H1 (cell line): Measurements from ENCODE around the gene ISG20L2. TPM values are rescaled to one million over a fixed set of nuclear protein-coding genes. Genes with fewer than 3 reads are reported as not detected.

Source experiments
- CTCF ChIA-PET: fragments of 300-600 bp; sonication (Branson Sonifier 250); formaldehyde crosslinking; loops from one replicate; lab custom pipeline; 2021; ENCODE audit not compliant: partially characterized antibody; lab: Charles Lee
- POLR2A ChIA-PET: fragments of 300-600 bp; sonication (Branson Sonifier 250); formaldehyde crosslinking; loops from one replicate; lab custom pipeline; 2021; ENCODE audit warnings: inconsistent platforms; ENCODE audit not compliant: partially characterized antibody; lab: Charles Lee
- DNase-seq, 2 experiments: peaks; one replicate each; pipeline versions ENCODE4 v3.0.0 to v3.0.0-alpha.2; 2010 to 2022; ENCODE audit warnings: low spot score in 2 of 2, low read depth in 1 of 2, mixed read lengths in 1 of 2
- FAIRE-seq: peaks from 2 replicates; lab custom pipeline; 2011; peaks lifted over from hg19 to GRCh38; lab: Jason Lieb, UNC
- H2AFZ ChIP-seq: 2 replicates; pipeline ENCODE4 v1.8.1; 2012; ENCODE audit warnings: low read length, inconsistent platforms
- H2AK5ac ChIP-seq: 2 replicates; pipeline ENCODE4 v1.6.1; 2013; ENCODE audit warnings: low read depth, low read length
- H2BK120ac ChIP-seq: replicated peaks from 2 replicates; pipeline ENCODE3; 2013; ENCODE audit warnings: low read depth, low read length, inconsistent platforms
- H2BK12ac ChIP-seq: 2 replicates; pipeline ENCODE4 v1.6.1; 2013; ENCODE audit warnings: low read depth, low read length
- H2BK15ac ChIP-seq: 2 replicates; pipeline ENCODE4 v1.6.1; 2013; ENCODE audit warnings: low read length
- H2BK20ac ChIP-seq: 2 replicates; pipeline ENCODE4 v1.6.1; 2013; ENCODE audit warnings: low read length
- H2BK5ac ChIP-seq: 2 replicates; pipeline ENCODE4 v1.6.1; 2013; ENCODE audit warnings: low read depth, low read length
- H3K14ac ChIP-seq: 2 replicates; pipeline ENCODE4 v1.6.1; 2013; ENCODE audit warnings: inconsistent platforms; ENCODE audit not compliant: insufficient read length
- H3K18ac ChIP-seq: 2 replicates; pipeline ENCODE4 v1.6.1; 2013; ENCODE audit warnings: low read length; ENCODE audit errors: extremely low read depth
- H3K23ac ChIP-seq: 2 replicates; pipeline ENCODE4 v1.6.1; 2013; ENCODE audit warnings: inconsistent platforms; ENCODE audit not compliant: insufficient read length
- H3K23me2 ChIP-seq: 2 replicates; pipeline ENCODE4 v1.6.1; 2013; ENCODE audit warnings: low read depth, low read length
- H3K27ac ChIP-seq: 2 replicates; pipeline ENCODE4 v1.6.1; 2011; ENCODE audit warnings: low read depth, low read length, inconsistent platforms
- H3K27me3 ChIP-seq, 4 experiments: replicated peaks in 1 of 4; 1 replicate in 1 of 4; 2 replicates in 3 of 4; pipeline versions ENCODE4 v1.6.1 to v1.8.1; 2011 to 2013; ENCODE audit warnings: low read length in 3 of 4, mild to moderate bottlenecking in 3 of 4, inconsistent platforms in 2 of 4, mixed read lengths in 2 of 4, moderate library complexity in 1 of 4; ENCODE audit not compliant: control insufficient read depth in 3 of 4, insufficient read depth in 3 of 4; ENCODE audit errors: extremely low read depth in 1 of 4
- H3K36me3 ChIP-seq, 4 experiments: 2 replicates each; pipeline versions ENCODE4 v1.6.1 to v1.8.1; 2011 to 2013; ENCODE audit warnings: mild to moderate bottlenecking in 4 of 4, low read length in 3 of 4, moderate library complexity in 2 of 4, control low read depth in 1 of 4, inconsistent platforms in 1 of 4; ENCODE audit not compliant: insufficient read depth in 4 of 4, control insufficient read depth in 2 of 4
- H3K4ac ChIP-seq: replicated peaks from 2 replicates; pipeline ENCODE3; 2013; ENCODE audit warnings: low read length, low read depth, mixed read lengths, inconsistent platforms; ENCODE audit not compliant: insufficient read length
- H3K4me1 ChIP-seq, 4 experiments: replicated peaks in 1 of 4; 1 replicate in 1 of 4; 2 replicates in 3 of 4; pipeline versions ENCODE4 v1.6.1 to v1.8.1; 2011 to 2013; ENCODE audit warnings: low read length in 3 of 4, inconsistent platforms in 2 of 4, mixed read lengths in 1 of 4; ENCODE audit not compliant: insufficient read depth in 4 of 4, control insufficient read depth in 3 of 4
- H3K4me2 ChIP-seq, 2 experiments: 2 replicates each; pipeline versions ENCODE4 v1.6.1 to v1.8.1; 2011 to 2013; ENCODE audit warnings: low read depth in 2 of 2, low read length in 2 of 2, control low read depth in 1 of 2, inconsistent platforms in 1 of 2, mild to moderate bottlenecking in 1 of 2; ENCODE audit not compliant: insufficient read depth in 1 of 2
- H3K4me3 ChIP-seq, 4 experiments: fragments of 200-600, 300-600 bp in 1 of 4; sonication (generic), shearing (Covaris generic), sonication (Bioruptor Twin) in 1 of 4; 2 replicates each; pipeline versions ENCODE4 v1.5.1 to v1.8.1; 2011 to 2016; ENCODE audit warnings: low read length in 4 of 4, low read depth in 3 of 4, control low read depth in 2 of 4, inconsistent platforms in 2 of 4, mild to moderate bottlenecking in 2 of 4, mixed read lengths in 1 of 4, moderate library complexity in 1 of 4; ENCODE audit not compliant: insufficient read depth in 2 of 4; ENCODE audit errors: extremely low read depth in 1 of 4
- H3K56ac ChIP-seq: replicated peaks from 2 replicates; pipeline ENCODE3; 2013; ENCODE audit warnings: low read depth, mild to moderate bottlenecking, mixed read lengths, low read length, inconsistent platforms; ENCODE audit not compliant: insufficient read length
- H3K79me1 ChIP-seq: 2 replicates; pipeline ENCODE4 v1.6.1; 2013; ENCODE audit warnings: low read depth, low read length, control low read depth
- H3K79me2 ChIP-seq, 2 experiments: 2 replicates each; pipeline versions ENCODE4 v1.6.1 to v1.8.1; 2012 to 2013; ENCODE audit warnings: low read length in 2 of 2, mild to moderate bottlenecking in 2 of 2, inconsistent platforms in 1 of 2; ENCODE audit not compliant: insufficient read depth in 2 of 2, control insufficient read depth in 1 of 2
- H3K9ac ChIP-seq, 4 experiments: replicated peaks in 1 of 4; 1 replicate in 1 of 4; 2 replicates in 3 of 4; pipeline versions ENCODE4 v1.6.1 to v1.8.1; 2011 to 2013; ENCODE audit warnings: low read depth in 3 of 4, low read length in 3 of 4, control low read depth in 2 of 4, mild to moderate bottlenecking in 2 of 4, moderate library complexity in 2 of 4, inconsistent platforms in 1 of 4; ENCODE audit errors: extremely low read depth in 1 of 4
- H3K9me3 ChIP-seq, 2 experiments: 2 replicates each; pipeline versions ENCODE4 v1.6.1 to v1.8.1; 2012 to 2013; ENCODE audit warnings: mild to moderate bottlenecking in 2 of 2, moderate library complexity in 2 of 2, control low read depth in 1 of 2, inconsistent platforms in 1 of 2, low read depth in 1 of 2, low read length in 1 of 2, mixed read lengths in 1 of 2; ENCODE audit not compliant: insufficient read depth in 2 of 2
- H4K20me1 ChIP-seq, 2 experiments: replicated peaks in 1 of 2; 2 replicates each; pipeline versions ENCODE3 to v1.8.1; 2011 to 2013; ENCODE audit warnings: inconsistent platforms in 2 of 2, low read length in 2 of 2, mild to moderate bottlenecking in 1 of 2; ENCODE audit not compliant: insufficient read depth in 2 of 2, control insufficient read depth in 1 of 2
- H4K5ac ChIP-seq: 2 replicates; pipeline ENCODE4 v1.6.1; 2013; ENCODE audit warnings: low read length, low read depth, mixed read lengths, inconsistent platforms; ENCODE audit not compliant: insufficient read length
- H4K8ac ChIP-seq: 2 replicates; pipeline ENCODE4 v1.8.0; 2013; ENCODE audit warnings: mild to moderate bottlenecking, moderate library complexity, low read length, inconsistent platforms; ENCODE audit not compliant: insufficient read depth; ENCODE audit errors: extremely low read depth
- H4K91ac ChIP-seq: replicated peaks from 2 replicates; pipeline ENCODE3; 2013; ENCODE audit warnings: low read length, mixed read lengths, inconsistent platforms; ENCODE audit not compliant: insufficient read length
- BCL11A ChIP-seq, 2 experiments: IDR thresholded peaks; one replicate each; pipeline ENCODE4 v1.6.1; 2011; ENCODE audit warnings: low read depth in 2 of 2, low read length in 2 of 2, mild to moderate bottlenecking in 2 of 2
- BRCA1 ChIP-seq: IDR thresholded peaks from 2 replicates; pipeline ENCODE4 v1.6.1; 2012; ENCODE audit warnings: low read depth, low read length, improper control_type of control experiment
- CTCF ChIP-seq, 3 experiments: IDR thresholded peaks; 1 replicate in 2 of 3; 2 replicates in 1 of 3; pipeline versions ENCODE4 v1.5.1 to v1.6.1; 2011; ENCODE audit warnings: low read length in 3 of 3, mild to moderate bottlenecking in 3 of 3, inconsistent platforms in 2 of 3, low read depth in 1 of 3, moderate library complexity in 1 of 3; ENCODE audit not compliant: insufficient read depth in 1 of 3; ENCODE audit errors: control extremely low read depth in 1 of 3
- E2F6 ChIP-seq: IDR thresholded peaks from 2 replicates; pipeline ENCODE4 v1.6.1; 2012; ENCODE audit warnings: inconsistent platforms
- HDAC6 ChIP-seq: IDR thresholded peaks from one replicate; pipeline ENCODE4 v1.7.1; 2012; ENCODE audit warnings: low read depth, mild to moderate bottlenecking, inconsistent platforms, low read length, moderate library complexity
- SP4 ChIP-seq: IDR thresholded peaks from 2 replicates; pipeline ENCODE4 v1.6.1; 2012; ENCODE audit warnings: low read length, inconsistent platforms
- TEAD4 ChIP-seq: IDR thresholded peaks from 2 replicates; pipeline ENCODE4 v1.6.1; 2012; ENCODE audit warnings: low read depth, low read length, inconsistent platforms, mixed read lengths
- WGBS, 2 experiments: shearing (Covaris generic) in 1 of 2; methylation state at CpG; one replicate each; pipeline versions ENCODE4 v1.1.6 to v1.1.7; 2013 to 2015; ENCODE audit warnings: low lambda C conversion rate in 2 of 2, mixed read lengths in 2 of 2, inconsistent platforms in 1 of 2, low coverage in 1 of 2, missing lambda C conversion rate in 1 of 2; ENCODE audit not compliant: insufficient replicate concordance in 2 of 2, insufficient coverage in 1 of 2, insufficient read length in 1 of 2; ENCODE audit errors: extremely low coverage in 1 of 2, missing lambda C conversion rate in 1 of 2; 5-methylcytosine and 5-hydroxymethylcytosine counted together
- polyA plus RNA-seq, 7 experiments: library from polyadenylated mRNA; depleted of rRNA in 3 of 7; stranded (reverse) in 5 of 7; unstranded in 2 of 7; fragments of >200 nt in 5 of 7; fragments of 200-250 nt in 2 of 7; gene quantifications; 1 replicate in 5 of 7; 2 replicates in 1 of 7; 4 replicates in 1 of 7; pipeline versions ENCODE4 v1.2.1 to v1.2.3, GENCODE V29; 2011 to 2013; ENCODE audit warnings: missing spikeins in 2 of 7, mixed read lengths in 2 of 7
- total RNA-seq: library from RNA; stranded (reverse); fragmentation: NEBNext Ultra II Directional; extraction: Animal tissue kit (Norgen Biotek cat#: 25700); gene quantifications from 2 replicates; pipeline ENCODE4 v1.2.1, GENCODE V29; 2021

The ISG20L2 gene
- total and polyA plus RNA-seq, 2 of the 8 experiments (the other 6 are each of a cell fraction or from before 2014, with no cell fraction given), result 47.5 to 53.0 TPM

- Histone ChIP-seq H2BK120ac (no peak overlapping the region), H3K23me2 (peaks cover 3% of the 10 kb centered on the region; the same call in 1 of the 2 replicates), H2BK15ac (no peak overlapping the region), H3K4me2 (no peak overlapping the region), H2BK5ac (no peak overlapping the region), H3K36me3 (peaks cover 14 to 44% (median 26%) of the 10 kb centered on the region in 4 experiments), H3K56ac (no peak overlapping the region), H3K4me3 (no peak overlapping the region), H3K23ac (no peak overlapping the region), H4K5ac (no peak overlapping the region), H3K9ac (no peak overlapping the region), H4K91ac (no peak overlapping the region), H4K20me1 (peaks cover 6 to 12% of the 10 kb centered on the region in 2 experiments), H3K4me1 (peaks cover 13 to 18% (median 16%) of the 10 kb centered on the region in 4 experiments), H3K18ac (no peak overlapping the region), H3K79me1 (peaks cover 4% of the 10 kb centered on the region; the same call in 1 of the 2 replicates), H3K4ac (no peak overlapping the region), H2BK12ac (no peak overlapping the region), H2AK5ac (no peak overlapping the region), H3K9me3 (no peaks in the 10 kb centered on the region), H3K27me3 (peaks cover 0 to 6% (median 1%) of the 10 kb centered on the region in 4 experiments; a peak in 4 of 7 replicates), H2AFZ (no peak overlapping the region), H2BK20ac (no peak overlapping the region), H3K79me2 (peaks cover 5 to 14% of the 10 kb centered on the region in 2 experiments; a peak in 2 of 4 replicates), H3K27ac (no peak overlapping the region), H3K14ac (no peak overlapping the region), H4K8ac (no peak overlapping the region)
- DNase-seq (no peak), FAIRE-seq (no peak)
- WGBS, 2 experiments, result 94% methylated on average over 1 of the region's 1 CpG; no CpG with 5 or more reads in 1 of the 2 experiments
- CTCF ChIA-PET, result interaction anchor here (0.6 to 66.0 kb wide), 3 partner anchors 6 to 75 kb away, joined by 4 to 4284 read pairs (median 4284); partner anchors contain the start of genes CRABP2, ISG20L2, METTL25B and NES
- POLR2A ChIA-PET, result interaction anchor here (1.0 to 13.9 kb wide), 6 partner anchors 9 to 106 kb away, joined by 3 to 530 read pairs (median 3); partner anchors contain the start of genes CRABP2, HDGF, ISG20L2 and METTL25B
- TF ChIP-seq CTCF (IDR thresholded peaks at IDR 0.05; ENCODE audit: control extremely low read depth in 1 of 3, insufficient read depth in 1 of 3, low read depth in 1 of 3, low read length in 3 of 3) (no peak), E2F6 (no peak), SP4 (no peak), TEAD4 (no peak), HDAC6 (no peak), BCL11A (IDR thresholded peaks at IDR 0.05; ENCODE audit: low read depth in 2 of 2, low read length in 2 of 2) (no peak), BRCA1 (no peak)
Observed at GRCh38 chr1:156698995-156699394, 29.6 kb downstream of the ISG20L2 start.
